NCI-H2227 (cell line): Measurements from ENCODE around the gene MYRIP.
"Not testable (repeated sequence)": the region's sequence is repeated elsewhere in the genome, so short reads cannot be mapped to it uniquely, and the experiment has no call there.

Source experiments
- DNase-seq: peaks from one replicate; lab custom pipeline; 2025; ENCODE audit not compliant: unreplicated experiment; lab: John Stamatoyannopoulos, UW

Gene MYRIP

GRCh38 chr3:40258555-40258954 lies 449.1 kb downstream of the MYRIP start:
- no peak for DNase-seq

- no peak for DNase-seq
Measured at GRCh38 chr3:40262331-40262730, 452.9 kb downstream of the MYRIP start.

- DNase-seq = no peak
Measured at GRCh38 chr3:40264451-40264850, 455.0 kb downstream of the MYRIP start.

GRCh38 chr3:40265181-40265580 lies 455.8 kb downstream of the MYRIP start:
- DNase-seq = no peak

- DNase-seq = peak; percentile 51
Measured at GRCh38 chr3:40267937-40268724, 458.7 kb downstream of the MYRIP start.

- DNase-seq = peak; percentile 24
Measured at GRCh38 chr3:40268802-40269524, 459.6 kb downstream of the MYRIP start.

- no peak for DNase-seq
Measured at GRCh38 chr3:40278791-40279190, 469.4 kb downstream of the MYRIP start.

- no peak for DNase-seq
Measured at GRCh38 chr3:40281995-40282394, 472.6 kb downstream of the MYRIP start.

GRCh38 chr3:40283057-40283456 lies 473.6 kb downstream of the MYRIP start:
- DNase-seq = not testable (repeated sequence)

- DNase-seq = no peak
Measured at GRCh38 chr3:40287248-40287647, 477.8 kb downstream of the MYRIP start.

GRCh38 chr3:40290396-40290795 lies 481.0 kb downstream of the MYRIP start:
- no peak for DNase-seq

- DNase-seq = no peak
Measured at GRCh38 chr3:40291471-40291870, 482.1 kb downstream of the MYRIP start.

GRCh38 chr3:40292637-40293349 lies 483.4 kb downstream of the MYRIP start:
- DNase-seq = peak; percentile 3

GRCh38 chr3:40294434-40294833 lies 485.0 kb downstream of the MYRIP start:
- no peak for DNase-seq

- DNase-seq = no peak
Measured at GRCh38 chr3:40298075-40298474, 488.7 kb downstream of the MYRIP start.

- no peak for DNase-seq
Measured at GRCh38 chr3:40299130-40299720, 489.8 kb downstream of the MYRIP start.

GRCh38 chr3:40299721-40300335 lies 490.4 kb downstream of the MYRIP start:
- DNase-seq = no peak

- DNase-seq = no peak
Measured at GRCh38 chr3:40302784-40303183, 493.4 kb downstream of the MYRIP start.

- no peak for DNase-seq
Measured at GRCh38 chr3:40304352-40304751, 494.9 kb downstream of the MYRIP start.

GRCh38 chr3:40306336-40306735 lies 496.9 kb downstream of the MYRIP start:
- no peak for DNase-seq

GRCh38 chr3:40307176-40307575 lies 497.8 kb downstream of the MYRIP start:
- DNase-seq = no peak
